HG03378 (cell line): ENCODE data around the gene CCDC38.
"Not testable (repeated sequence)": the region's sequence is repeated elsewhere in the genome, so short reads cannot be mapped to it uniquely, and the experiment has no call there.

Experiments
- ATAC-seq: cut with Tn5 transposase; IDR thresholded peaks from one replicate; pipeline ENCODE4 v1.9.1; 2021; ENCODE audit warnings: mild to moderate bottlenecking, moderate library complexity; ENCODE audit not compliant: unreplicated experiment

The CCDC38 gene

DNA sequence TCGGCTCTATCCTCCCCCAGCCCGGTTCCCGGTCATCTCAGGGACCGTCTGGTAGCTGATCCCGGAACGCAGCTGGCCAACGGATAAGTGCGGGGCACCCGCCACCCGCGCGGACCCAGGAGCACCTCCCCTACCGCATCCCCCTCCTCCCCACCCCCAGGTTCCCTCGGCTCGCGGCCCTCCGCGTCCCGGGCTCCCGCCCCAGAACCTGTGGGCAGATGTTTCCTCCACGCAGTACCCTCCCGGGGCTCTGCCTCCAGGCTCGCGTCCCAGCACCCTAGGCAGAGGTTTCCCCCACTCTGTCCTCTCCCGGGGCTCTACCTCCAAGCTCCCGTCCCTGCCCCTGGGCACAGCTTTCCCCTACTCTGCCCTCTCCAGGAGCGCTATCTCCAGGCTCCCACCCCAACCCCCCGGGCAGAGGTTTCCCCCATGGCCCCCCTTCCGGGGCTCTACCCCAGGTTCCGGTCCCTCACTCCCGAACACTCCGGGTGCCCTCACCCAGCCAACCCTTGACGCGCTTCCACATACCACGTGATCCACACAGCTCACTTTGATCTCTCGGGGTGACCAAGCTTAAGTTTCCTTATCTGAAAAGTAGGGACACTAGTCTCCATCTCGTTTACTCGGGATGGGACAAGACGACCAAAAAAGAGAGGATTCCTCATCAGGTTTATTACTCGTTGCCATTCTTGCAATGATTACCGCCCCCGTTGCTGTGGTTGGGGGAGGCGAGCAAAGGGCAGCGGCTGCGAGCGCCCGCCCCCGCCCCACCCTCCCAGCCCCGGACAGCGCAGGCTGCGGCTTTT is at the start of gene CCDC38:
TSS of gene CCDC38 (minus strand) at position 91 of the 806 bp plus-strand sequence. CDS start 6,105 bp downstream, outside the sequence.
- ATAC-seq, result peak; percentile 92

DNA sequence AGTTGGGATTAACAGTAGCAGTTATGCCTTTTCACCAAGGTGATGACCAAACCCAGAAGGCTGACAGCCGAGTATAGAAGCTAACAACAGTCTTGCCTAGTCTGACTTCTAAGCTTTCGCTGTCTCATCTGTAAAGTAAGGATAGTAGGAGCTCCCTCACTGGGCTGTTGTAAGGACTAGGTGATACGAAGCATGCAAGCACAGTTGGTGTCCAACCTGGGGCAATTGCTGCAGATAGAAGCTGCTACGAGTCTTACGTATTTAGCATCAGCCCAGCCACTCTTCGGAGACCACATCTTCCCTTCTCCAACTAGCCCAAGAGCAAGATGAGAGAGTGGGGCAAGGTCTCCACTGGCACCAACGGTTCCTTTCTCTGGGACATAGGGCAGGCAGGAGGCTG is 47.7 kb upstream of the CCDC38 start:
- no peak for ATAC-seq

DNA sequence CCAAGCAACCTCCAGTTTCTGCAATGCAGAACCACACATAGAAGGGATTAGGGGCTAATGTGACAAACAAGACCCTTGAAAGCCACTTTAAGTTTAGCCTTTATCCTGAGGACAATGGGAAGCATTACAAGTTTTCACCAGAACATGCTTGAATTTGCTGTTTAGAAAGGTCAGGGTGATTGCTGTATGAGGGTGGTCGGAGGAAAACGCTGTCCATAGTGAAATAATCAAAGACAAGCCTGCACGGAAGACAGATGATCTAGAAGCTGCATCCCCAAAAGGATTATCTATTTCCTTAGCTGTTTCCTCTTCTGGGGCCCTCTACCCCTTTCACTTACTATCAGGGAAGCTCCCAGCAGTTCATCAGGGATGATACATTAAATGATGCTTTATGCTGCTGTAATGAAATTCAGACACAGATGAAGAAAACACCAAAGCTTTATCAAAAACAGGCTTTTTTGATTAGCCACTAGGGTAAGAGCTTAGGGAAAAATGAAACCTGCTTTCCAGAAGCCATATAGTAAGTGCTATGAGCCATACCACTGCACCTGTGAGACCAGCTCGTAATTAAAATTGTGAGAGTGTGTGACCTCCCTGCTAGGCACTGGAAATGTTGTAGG is 47.2 kb upstream of the CCDC38 start:
- ATAC-seq, result no peak

DNA sequence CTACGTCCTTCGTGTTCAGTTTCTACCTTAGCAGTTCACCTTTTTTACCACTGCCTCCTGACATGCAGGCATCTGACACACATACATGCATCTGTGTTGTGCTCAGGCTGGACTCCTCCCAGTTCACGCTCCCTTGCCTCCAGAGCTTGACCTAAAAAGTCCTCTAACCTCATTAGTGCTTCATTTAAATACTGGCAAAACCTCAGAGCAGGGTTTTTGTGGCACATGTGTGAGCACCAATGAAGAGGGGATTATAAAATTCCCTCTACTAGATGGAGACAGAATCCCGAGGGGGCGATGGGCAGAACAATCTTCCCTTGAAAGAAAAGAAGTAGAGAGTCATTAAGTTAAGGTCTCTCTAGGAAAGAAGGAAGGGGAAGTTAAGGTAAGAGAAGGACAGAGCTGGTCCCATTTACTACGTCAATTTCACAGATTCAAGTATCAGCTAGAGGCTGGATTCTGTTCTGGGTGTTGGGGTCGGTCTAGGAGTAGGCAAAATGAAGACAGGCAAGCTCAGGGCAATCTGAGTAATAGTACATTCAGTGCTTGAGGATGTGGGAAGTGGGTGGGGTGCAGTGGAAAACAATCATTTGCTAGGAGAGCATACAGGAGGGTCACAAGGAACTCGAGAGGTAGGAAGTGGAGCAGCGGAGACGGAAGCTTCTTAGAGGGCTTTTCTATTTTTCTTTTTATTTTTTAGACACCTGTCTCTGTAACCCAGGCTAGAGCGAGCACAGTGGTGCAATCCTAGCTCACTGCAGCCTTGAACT is 46.3 kb upstream of the CCDC38 start:
- no peak for ATAC-seq

DNA sequence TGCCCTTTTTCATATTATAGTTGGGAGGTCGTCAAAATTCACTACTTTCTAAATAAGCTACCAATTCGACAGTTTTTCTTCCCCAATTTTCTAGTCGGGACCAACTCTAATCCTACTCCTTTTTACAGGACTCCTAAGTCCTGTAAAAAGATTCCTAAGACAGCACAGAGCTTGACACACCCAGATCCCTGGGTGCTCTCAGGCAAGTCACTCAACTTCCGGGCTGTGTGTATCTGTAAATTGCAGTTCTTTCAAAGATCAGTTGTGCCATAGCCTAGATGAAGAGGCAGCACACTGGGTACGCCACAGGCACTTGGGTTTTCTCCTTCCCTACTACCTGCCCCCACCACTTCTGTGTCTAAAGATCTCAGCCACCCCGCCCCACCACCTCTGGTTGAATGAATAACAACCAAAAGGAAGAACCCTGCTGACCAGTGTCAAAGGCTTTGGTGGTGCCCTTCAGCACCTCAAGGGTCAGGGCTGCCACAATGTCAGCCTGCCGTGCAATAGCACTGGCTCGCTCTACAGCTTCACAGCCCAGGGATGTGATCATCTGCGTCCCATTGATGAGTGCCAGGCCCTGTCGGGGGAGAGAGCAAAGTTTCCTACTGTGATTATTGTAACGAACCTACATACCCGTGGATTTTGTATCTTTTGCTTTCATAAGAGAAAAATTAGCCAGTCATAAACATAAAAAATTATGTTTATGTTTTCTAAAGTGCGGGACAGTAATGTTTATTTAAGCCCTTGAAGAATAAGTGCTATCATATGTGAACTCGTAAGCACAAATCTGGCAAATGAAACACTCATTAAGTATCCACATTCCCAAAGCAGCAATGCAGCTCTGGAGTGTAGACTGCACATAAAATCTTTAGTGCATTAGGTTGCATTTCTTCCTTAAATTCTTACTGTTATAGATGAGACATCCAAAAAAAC is 44.5 kb upstream of the CCDC38 start:
- ATAC-seq, result no peak

DNA sequence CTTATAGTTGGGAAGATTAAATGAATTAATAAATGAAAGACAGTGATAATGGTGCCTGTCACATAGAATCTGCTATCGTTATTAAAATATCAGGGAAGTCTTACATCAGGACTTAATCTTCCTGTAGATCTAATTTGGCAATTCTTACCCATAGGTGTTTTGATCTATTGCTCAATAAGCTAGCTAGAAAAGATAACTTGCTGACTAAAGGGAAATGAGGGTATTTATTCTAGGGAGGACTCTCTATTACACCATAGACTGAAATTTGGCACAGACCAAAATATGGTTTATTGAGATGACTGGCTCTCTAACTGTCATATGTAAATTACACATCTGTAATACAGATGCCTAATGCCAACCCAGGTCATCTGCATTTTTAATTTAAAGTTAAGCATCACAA is 42.3 kb upstream of the CCDC38 start:
- no peak for ATAC-seq

DNA sequence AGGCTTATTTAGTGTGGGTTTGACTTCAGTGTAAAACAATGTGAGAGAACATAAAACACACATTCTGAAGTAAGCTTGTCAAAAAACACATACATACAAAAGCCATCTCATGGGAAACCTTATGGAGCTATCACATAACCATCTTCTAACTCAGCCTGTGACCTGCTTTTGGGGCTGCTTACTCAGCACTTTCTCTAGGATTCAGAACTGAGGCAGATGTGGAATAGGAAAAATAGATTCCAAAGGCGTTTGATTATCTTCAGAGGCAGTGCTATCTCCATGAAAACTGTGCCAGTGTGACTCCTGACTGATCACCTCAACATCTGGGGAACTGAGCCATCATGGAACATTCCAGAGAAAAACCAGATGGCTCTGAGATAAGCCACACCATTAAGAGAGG is 40.2 kb upstream of the CCDC38 start:
- no peak for ATAC-seq

DNA sequence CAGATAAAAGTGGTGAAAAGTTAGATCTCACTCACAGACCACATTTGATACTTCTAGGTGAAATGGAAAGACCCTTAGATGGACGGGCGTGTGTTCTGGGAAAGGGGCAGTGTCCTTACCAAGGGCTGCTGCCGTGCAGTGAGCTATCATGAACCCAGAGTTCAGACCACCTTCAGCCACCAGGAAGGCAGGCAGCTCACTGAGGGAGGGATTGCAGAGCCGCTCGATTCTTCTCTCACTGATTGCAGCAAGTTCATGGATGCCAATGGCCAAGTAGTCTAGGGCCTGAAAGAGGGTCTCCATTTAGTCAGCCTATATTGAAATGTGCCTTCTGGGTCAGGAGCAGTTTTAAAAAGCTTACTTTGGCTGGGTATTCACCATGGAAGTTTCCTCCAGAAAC is 38.0 kb upstream of the CCDC38 start:
- ATAC-seq, result no peak

DNA sequence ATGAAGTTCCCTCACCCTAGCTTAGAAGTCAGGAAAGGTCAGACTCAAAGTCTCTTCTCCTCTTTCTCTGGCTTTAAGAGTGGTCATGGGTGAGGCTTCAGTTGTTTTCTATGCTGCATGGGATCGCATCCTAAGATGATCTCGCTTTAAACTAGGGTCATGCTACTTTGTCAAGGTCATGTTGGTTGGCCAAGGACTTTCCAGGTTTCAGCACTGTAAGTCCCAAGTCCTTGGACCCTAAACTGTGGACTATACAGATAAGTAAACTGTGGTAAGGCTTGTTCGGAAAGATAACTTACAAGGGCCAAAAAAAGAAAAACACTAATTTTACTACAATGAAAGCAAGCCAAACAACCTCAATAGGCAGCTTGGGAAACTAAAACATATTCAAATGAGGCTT is 36.4 kb upstream of the CCDC38 start:
- no peak for ATAC-seq

DNA sequence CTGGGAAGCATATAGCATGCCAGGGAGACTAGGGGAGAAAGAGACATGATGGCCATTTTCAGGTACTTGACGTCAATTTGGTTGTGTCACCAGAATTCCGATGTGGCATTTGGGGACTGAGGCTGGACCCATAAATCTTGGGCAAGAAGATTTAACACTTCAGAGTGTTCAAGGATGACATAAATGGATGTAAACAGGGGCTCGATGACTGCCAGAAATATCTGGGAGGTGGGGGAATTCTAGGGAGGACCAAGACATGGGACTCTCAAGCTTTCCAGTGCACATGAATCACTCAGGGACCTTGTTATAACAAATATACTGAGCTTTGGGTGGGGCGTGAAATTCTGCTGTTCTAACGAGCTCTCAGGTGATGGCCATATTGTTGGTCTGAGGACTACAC is 35.9 kb upstream of the CCDC38 start:
- no peak for ATAC-seq

DNA sequence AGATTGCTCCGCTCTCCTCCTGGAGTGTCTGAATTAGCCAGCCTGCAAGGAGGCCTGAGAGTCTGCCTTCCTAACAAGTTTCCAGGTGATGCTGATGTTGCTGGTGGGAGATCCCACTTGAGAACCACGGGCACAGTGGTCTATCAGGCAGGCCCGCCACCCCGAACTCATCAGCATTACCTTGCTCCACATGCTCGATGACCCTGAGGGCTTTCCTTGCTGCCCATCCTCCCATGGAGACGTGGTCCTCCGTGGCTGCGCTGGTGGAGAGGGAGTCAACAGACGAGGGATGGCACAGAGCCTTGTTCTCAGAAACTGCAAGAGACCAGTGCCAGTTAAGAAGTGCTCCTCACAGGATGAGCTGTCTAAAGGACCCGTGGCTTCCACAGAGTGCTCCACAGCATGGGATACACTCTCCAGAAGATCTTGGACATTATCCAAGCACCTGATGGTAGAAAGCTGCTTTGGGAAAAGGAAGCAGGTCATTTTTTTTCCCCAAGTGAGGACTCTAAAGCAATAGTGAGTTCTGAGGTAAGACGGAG is 35.4 kb upstream of the CCDC38 start:
- ATAC-seq, result no peak

DNA sequence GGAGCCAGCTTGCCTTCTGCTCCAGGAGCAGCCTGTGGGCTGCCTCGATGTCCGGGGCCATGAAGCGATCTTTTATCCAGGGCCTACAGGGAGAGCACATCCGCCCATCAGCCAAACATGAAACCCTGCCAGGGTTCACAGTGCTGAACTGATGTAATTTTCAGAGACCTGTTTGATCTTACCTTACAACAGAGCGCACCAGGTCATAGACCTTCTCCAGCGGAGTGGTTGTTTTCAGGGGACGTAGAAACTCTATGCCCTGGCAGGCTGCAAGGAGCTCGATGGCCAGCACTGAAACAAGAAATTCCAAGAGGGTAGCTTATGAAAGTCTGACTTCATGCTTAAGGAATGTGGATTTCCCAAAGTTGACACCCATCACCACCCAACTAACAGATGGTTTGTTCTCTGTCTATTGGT is 34.0 kb upstream of the CCDC38 start:
- ATAC-seq, result no peak

DNA sequence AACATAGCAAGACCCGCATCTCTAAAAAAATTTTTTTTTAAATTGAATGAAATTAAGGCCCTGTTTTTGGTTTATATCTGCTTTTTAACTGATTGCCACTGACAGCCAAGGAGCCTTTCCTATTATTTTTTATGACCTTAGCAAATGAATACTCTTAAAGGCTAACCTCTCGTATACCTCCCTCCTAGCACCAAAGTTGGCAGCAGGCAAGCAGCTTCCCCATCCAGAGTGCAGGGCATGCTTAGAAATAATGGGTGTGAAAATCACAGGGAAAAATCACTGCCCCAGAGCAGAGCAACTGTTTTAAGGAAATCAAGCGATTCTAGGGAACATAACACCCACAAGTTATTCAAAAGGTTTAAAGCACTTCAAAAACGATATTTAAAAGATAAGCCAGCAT is 33.1 kb upstream of the CCDC38 start:
- ATAC-seq, result no peak

DNA sequence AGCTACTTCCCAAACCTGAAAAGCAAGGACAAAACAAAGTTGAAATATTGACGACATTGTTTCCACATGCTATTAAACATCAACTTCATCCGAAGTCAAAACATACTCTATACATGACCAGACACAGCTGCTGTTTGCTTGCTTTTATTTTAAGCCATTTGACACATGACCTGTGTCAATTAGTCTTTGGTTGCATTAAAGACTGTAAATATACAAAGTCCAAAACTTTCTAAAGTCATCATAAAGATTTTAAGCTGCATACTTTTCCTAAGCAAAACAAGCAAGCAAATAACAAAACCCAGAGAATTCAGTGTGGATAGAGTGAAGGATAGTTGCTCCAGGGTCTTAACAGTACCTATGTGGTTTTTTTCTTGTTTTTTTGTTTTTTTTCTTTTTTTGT is 31.9 kb upstream of the CCDC38 start:
- no peak for ATAC-seq

DNA sequence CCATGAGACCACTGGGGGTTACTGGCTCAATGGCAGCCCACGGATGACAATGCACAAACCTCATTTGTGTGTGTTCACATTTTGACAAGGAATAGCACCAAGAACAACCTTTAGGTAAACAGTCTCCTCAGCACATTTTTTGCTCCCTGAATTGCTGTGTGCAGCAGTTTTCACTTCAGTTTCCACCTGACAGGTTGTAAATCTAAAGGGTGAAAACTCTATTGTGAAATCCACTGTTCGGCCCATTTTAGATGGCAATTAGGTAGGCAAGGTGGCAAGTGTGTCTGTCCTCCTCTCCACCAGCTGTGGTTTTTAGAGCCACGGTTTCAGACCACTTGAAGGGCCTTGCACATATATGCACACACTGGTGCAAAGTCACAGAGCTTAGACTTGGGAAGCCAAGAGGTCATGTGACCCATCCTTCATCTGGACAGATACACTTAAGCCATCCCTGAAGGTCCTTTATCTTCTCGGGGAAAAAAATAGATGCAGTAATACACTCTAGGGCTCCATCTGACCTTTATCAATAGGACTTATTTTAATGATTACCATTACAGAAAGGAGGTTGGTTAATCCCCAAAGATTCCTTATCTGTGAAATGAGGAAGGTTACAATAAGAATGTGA is 30.5 kb upstream of the CCDC38 start:
- no peak for ATAC-seq

DNA sequence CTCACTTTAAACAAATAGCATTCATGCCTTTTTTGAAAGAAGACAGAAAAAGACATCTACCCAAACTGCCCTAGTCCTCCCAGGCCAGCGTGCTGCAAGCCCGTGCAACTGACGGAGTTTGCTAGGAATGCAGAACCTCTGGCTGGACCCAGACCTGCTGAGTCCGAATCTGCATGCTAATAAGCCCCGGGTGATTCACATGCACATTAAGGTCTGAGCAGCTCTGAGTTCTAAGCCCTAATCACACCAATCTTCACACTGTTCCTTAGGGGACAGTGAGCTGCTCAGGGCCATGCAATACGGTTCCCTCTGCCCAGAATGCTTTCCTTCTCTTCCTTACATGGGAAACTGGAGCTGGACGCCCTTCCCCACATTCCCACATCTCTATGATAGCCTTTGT is 28.5 kb upstream of the CCDC38 start:
- ATAC-seq, result no peak

DNA sequence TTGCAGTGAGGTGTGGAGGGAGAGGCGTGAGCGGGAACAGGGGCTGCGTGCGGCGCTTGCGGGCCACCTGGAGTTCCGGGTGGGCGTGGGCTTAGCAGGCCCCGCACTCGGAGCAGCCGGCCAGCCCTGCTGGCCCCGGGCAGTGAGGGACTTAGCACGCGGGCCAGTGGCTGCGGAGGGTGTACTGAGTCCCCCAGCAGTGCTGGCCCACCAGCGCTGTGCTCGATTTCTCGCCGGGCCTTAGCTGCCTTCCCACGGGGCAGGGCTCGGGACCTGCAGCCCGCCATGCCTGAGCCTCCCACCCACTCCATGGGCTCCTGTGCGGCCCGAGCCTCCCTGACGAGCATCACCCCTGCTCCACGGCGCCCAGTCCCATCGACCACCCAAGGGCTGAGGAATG is 26.7 kb upstream of the CCDC38 start:
- not testable (repeated sequence) for ATAC-seq

DNA sequence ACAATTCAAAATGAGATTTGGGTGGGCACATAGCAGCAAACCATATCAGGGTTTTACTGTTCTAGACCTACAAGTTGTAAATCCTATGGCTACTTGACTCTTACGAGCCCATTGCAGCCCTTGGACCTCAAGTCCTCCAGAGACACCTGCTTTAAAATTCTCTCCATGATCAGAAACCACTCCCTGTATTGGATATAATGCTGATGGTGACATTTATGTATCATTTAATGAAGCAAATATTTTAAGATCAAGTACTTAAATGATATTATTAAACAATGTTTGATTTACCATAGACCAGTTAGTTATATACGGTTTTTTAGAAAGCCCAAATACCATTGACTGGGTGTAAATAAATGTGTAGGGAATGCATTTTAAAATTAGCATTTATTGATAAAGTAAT is 24.9 kb upstream of the CCDC38 start:
- ATAC-seq, result no peak

DNA sequence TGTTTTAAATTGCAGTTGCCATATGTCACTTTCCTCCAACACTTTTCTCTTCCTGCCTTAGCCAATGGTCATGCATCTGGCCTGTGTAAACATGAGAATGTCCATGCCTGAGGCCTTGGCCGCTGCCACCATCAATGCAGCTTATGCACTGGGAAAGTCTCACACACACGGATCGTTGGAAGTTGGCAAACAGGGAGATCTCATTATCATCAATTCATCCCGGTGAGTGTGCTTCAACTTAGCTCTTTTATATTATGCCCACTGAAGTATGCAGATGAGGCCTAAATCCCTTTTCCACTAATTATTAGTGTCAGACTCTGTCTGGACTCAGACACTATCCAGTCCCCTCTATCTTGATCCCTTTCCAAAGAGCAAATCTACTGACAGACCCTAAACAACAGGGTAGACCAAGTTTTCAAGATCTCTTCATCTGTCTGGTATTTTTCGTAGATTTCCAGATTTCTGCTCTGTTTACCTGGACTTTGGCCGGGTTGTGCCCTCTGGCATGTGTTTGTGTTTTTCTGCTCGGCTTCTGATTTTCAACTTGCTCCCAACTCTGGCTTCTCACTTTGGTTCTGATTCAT is 24.0 kb upstream of the CCDC38 start:
- no peak for ATAC-seq

DNA sequence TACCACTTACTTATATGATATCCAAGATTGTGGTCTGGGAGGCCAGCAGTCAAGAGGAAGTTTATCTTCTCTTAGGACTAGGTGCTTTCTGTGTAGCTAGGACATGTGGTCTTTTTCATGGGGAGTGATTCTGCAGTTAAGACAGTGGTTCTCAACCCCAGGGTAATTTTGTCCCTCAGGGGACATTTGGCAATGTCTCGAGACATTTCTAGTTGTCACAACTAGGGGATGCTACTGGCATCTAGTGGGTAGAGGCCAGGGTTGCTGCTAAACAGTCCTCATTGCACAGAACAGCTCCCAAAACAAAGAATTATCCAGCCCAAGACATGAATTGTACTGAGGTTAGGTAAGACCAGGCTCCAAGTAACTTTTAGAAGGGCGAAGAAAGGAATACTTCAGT is 20.7 kb upstream of the CCDC38 start:
- no peak for ATAC-seq
